Esophagus muscularis mucosa (tissue), 4 donors: Measurements from ENCODE around the gene DNAJC5.

Experiments used
- EP300 ChIP-seq: sonication (generic); formaldehyde crosslinking; IDR thresholded peaks from one replicate; pipeline ENCODE4 v1.6.1; 2017; ENCODE audit warnings: antibody characterized with exemption
- POLR2A ChIP-seq: fragments of 450-650 bp; IDR thresholded peaks from one replicate; pipeline ENCODE4 v1.6.1; 2017; ENCODE audit warnings: antibody characterized with exemption, moderate library complexity, mild to moderate bottlenecking, low read depth
- TF ChIP-seq, protein P1 (sequence below), 3 experiments: fragments of 200-600 bp in 2 of 3; fragments of 450-650 bp in 1 of 3; sonication (generic) in 2 of 3; IDR thresholded peaks; one replicate each; pipeline ENCODE4 v1.5.1; 2017 to 2019; ENCODE audit warnings: antibody characterized with exemption in 3 of 3, mild to moderate bottlenecking in 2 of 3, moderate library complexity in 1 of 3

DNA sequence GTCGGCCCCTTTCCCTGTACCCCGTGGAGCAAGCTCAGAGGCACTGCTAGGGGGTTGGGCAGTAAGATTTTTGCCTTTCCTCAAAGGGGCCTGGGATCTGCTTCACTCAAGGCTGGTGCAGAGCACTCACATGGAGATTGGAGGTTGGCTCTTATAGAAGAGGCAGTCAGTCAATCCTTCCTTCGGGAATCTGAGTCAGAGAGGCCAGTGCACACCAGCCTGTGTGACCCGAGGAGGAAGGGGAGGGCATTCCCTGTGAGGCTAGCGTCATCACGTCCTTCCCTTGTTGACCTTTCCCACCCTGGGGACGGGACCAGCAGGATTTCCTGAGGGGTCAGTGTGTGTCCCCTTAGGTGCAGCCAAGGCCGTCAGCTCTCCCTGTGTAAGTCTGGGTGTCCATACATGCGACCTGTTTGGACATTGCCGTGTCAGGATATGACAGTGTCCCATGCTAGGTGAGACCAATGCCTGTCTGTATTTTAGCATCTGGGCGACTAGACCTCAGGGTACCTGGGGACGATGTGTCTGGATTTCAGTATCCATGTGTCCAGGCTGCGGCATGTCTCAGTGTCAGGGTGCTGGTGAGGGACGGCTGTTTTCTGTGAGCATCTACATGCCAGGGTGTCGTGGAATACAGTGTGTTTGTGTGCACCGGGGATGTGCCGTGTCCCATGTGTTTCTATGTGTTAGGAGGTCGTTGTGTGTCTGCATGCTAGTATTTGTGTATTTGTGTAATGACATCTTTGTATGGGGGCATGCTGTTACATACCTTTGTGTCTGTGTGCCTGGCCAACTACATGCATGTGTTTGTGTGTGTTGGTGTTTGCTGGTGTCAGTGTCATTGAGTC lies 77.6 kb downstream of the DNAJC5 start:
- TF ChIP-seq, protein P1, sequence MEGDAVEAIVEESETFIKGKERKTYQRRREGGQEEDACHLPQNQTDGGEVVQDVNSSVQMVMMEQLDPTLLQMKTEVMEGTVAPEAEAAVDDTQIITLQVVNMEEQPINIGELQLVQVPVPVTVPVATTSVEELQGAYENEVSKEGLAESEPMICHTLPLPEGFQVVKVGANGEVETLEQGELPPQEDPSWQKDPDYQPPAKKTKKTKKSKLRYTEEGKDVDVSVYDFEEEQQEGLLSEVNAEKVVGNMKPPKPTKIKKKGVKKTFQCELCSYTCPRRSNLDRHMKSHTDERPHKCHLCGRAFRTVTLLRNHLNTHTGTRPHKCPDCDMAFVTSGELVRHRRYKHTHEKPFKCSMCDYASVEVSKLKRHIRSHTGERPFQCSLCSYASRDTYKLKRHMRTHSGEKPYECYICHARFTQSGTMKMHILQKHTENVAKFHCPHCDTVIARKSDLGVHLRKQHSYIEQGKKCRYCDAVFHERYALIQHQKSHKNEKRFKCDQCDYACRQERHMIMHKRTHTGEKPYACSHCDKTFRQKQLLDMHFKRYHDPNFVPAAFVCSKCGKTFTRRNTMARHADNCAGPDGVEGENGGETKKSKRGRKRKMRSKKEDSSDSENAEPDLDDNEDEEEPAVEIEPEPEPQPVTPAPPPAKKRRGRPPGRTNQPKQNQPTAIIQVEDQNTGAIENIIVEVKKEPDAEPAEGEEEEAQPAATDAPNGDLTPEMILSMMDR (IDR thresholded peaks at IDR 0.05) = no peak
- no peak for TF ChIP-seq POLR2A
- no peak for TF ChIP-seq EP300
